SK-N-MC (cell line): ENCODE measurements around the gene ZSWIM3.

Experiments used
- DNase-seq: peaks from one replicate; pipeline ENCODE4 v3.0.0-alpha.2; 2011; ENCODE audit warnings: low read depth, low spot score
- H3K27ac ChIP-seq: fragments of 200-600 bp; sonication (generic); 2 replicates; pipeline ENCODE4 v1.5.1; 2016; ENCODE audit warnings: mixed run types
- H3K36me3 ChIP-seq: fragments of 200-600 bp; sonication (generic); 2 replicates; pipeline ENCODE4 v1.6.1; 2017; ENCODE audit warnings: antibody characterized with exemption, low read length, mixed read lengths; ENCODE audit not compliant: insufficient read depth
- H3K4me3 ChIP-seq: fragments of 200-600 bp; sonication (generic); 2 replicates; pipeline ENCODE4 v1.5.1; 2016
- H3K9ac ChIP-seq: fragments of 200-600 bp; sonication (generic); 2 replicates; pipeline ENCODE4 v1.8.0; 2017; ENCODE audit warnings: mixed run types, mixed read lengths; ENCODE audit not compliant: insufficient read length
- H3K9me3 ChIP-seq: fragments of 200-600 bp; sonication (generic); 2 replicates; pipeline ENCODE4 v1.6.1; 2017; ENCODE audit warnings: low read depth, mild to moderate bottlenecking, antibody characterized with exemption, low read length, moderate library complexity, mixed read lengths
- EZH2 ChIP-seq: fragments of 200-600 bp; sonication (generic); IDR thresholded peaks from one replicate; pipeline ENCODE4 v1.6.1; 2017; ENCODE audit warnings: antibody characterized with exemption
- FOXP2 ChIP-seq: optimal IDR thresholded peaks from 2 replicates; pipeline ENCODE3; 2011; ENCODE audit warnings: mild to moderate bottlenecking, moderate library complexity; ENCODE audit not compliant: insufficient read depth; ENCODE audit errors: extremely low read length, control extremely low read depth
- POLR2AphosphoS5 ChIP-seq: IDR thresholded peaks from 2 replicates; pipeline ENCODE4 v1.6.1; 2012; ENCODE audit warnings: mild to moderate bottlenecking, low read depth, low read length, borderline replicate concordance

ZSWIM3 gene

GRCh38 chr20:45857114-45857881 lies at the start of gene ZSWIM3, which contains the start of gene ACOT8:
ZSWIM3 (plus strand) TSS chr20:45857614; CDS start chr20:45857826, 212 bp downstream.
ACOT8 (minus strand) TSS chr20:45857392; CDS start chr20:45857315, 77 bp downstream.
- 0 out of 2 replicates have a peak within 1 kb of the TSS, but pooled peaks have one; percentile 36 for H3K27ac ChIP-seq
- peak within 1 kb of the TSS; percentile 98 for H3K4me3 ChIP-seq
- no peaks in the 10 kb centered on the region for H3K36me3 ChIP-seq
- no peaks in the 10 kb centered on the region for H3K9me3 ChIP-seq
- no peak for TF ChIP-seq FOXP2
- TF ChIP-seq POLR2AphosphoS5: peak; percentile 89
- TF ChIP-seq EZH2: no peak
- DNase-seq: peak; percentile 100
- peak within 1 kb of the TSS; percentile 86 for H3K9ac ChIP-seq

- peaks cover 71% of the 10 kb centered on the region for H3K36me3 ChIP-seq
- no peak overlapping the region for H3K27ac ChIP-seq
- no peaks in the 10 kb centered on the region for H3K9me3 ChIP-seq
- TF ChIP-seq POLR2AphosphoS5 (no peak), EZH2 (no peak), FOXP2 (no peak)
- DNase-seq: no peak
- H3K9ac ChIP-seq: no peak overlapping the region
- H3K4me3 ChIP-seq: no peak overlapping the region
Measured at GRCh38 chr20:45810191-45810970, 47.0 kb upstream of the ZSWIM3 start.

- Histone ChIP-seq H3K4me3 (peak within 1 kb of the TSS; percentile 91), H3K27ac (peak within 1 kb of the TSS; percentile 79), H3K36me3 (peaks cover 76% of the 10 kb centered on the region), H3K9me3 (no peaks in the 10 kb centered on the region), H3K9ac (peak within 1 kb of the TSS; percentile 95)
- TF ChIP-seq POLR2AphosphoS5 (peak; percentile 62; the same call in 1 of the 2 replicates), EZH2 (no peak)
- DNase-seq: peak; percentile 89
Measured at GRCh38 chr20:45812157-45813005, 45.0 kb upstream of the ZSWIM3 start, which contains the start of gene UBE2C. UBE2C (plus strand) TSS chr20:45812644; CDS start chr20:45812696, 52 bp downstream.

GRCh38 chr20:45813006-45813340 lies 44.4 kb upstream of the ZSWIM3 start:
- no peaks in the 10 kb centered on the region for H3K9me3 ChIP-seq
- no peak for DNase-seq
- TF ChIP-seq EZH2 (no peak), FOXP2 (no peak), POLR2AphosphoS5 (no peak)
- H3K9ac ChIP-seq: peak overlapping the region; percentile 95
- H3K27ac ChIP-seq: peak overlapping the region; percentile 79
- H3K4me3 ChIP-seq: peak overlapping the region; percentile 91
- peaks cover 76% of the 10 kb centered on the region for H3K36me3 ChIP-seq

GRCh38 chr20:45813489-45813888 lies 43.9 kb upstream of the ZSWIM3 start:
- H3K4me3 ChIP-seq: peak overlapping the region; percentile 91
- peaks cover 74% of the 10 kb centered on the region for H3K36me3 ChIP-seq
- no peak for DNase-seq
- TF ChIP-seq FOXP2: no peak
- no peak for TF ChIP-seq EZH2
- TF ChIP-seq POLR2AphosphoS5: no peak
- no peaks in the 10 kb centered on the region for H3K9me3 ChIP-seq
- H3K9ac ChIP-seq: peak overlapping the region; percentile 95
- H3K27ac ChIP-seq: peak overlapping the region; percentile 79

GRCh38 chr20:45814314-45814713 lies 43.1 kb upstream of the ZSWIM3 start:
- TF ChIP-seq FOXP2: no peak
- TF ChIP-seq POLR2AphosphoS5: no peak
- no peak for TF ChIP-seq EZH2
- no peak overlapping the region for H3K27ac ChIP-seq
- no peaks in the 10 kb centered on the region for H3K9me3 ChIP-seq
- H3K36me3 ChIP-seq: peaks cover 66% of the 10 kb centered on the region
- H3K4me3 ChIP-seq: peak overlapping the region; percentile 36; the same call in 1 of the 2 replicates
- peak overlapping the region; percentile 62 for H3K9ac ChIP-seq
- DNase-seq: no peak

- Histone ChIP-seq H3K9ac (no peak overlapping the region), H3K4me3 (no peak overlapping the region), H3K9me3 (no peaks in the 10 kb centered on the region), H3K27ac (no peak overlapping the region), H3K36me3 (peaks cover 40% of the 10 kb centered on the region)
- no peak for DNase-seq
- TF ChIP-seq EZH2 (no peak), FOXP2 (no peak), POLR2AphosphoS5 (no peak)
Measured at GRCh38 chr20:45816951-45817350, 40.5 kb upstream of the ZSWIM3 start.
